GM12878 (cell line): Measurements from ENCODE around the gene CDC16. TPM values are rescaled to one million over a fixed set of nuclear protein-coding genes. Genes with fewer than 3 reads are reported as not detected.

ENCODE experiments used
- ATAC-seq: fragments of 200-7000 bp; cut with Tn5 transposase; 3 replicates; pipeline ENCODE4 v1.9.1; 2020; ENCODE audit warnings: mild to moderate bottlenecking, moderate library complexity
- BruUV-seq: library from RNA; stranded (reverse); fragments of 400-500 nt; replicated peaks from 2 replicates; lab custom pipeline; 2021; lab: Mats Ljungman, UMichigan
- CTCF ChIA-PET: fragments of 300-600 bp; sonication (Branson Sonifier 250); formaldehyde crosslinking; extraction: SDS; loops from one replicate; lab custom pipeline; 2021; ENCODE audit warnings: inconsistent platforms; lab: Yijun Ruan, JAX
- POLR2A ChIA-PET: fragments of 350-600 bp; formaldehyde crosslinking; extraction: SDS; loops from one replicate; lab custom pipeline; 2021; ENCODE audit warnings: inconsistent platforms; lab: Charles Lee
- RAD21 ChIA-PET: fragments of 300-600 bp; sonication (Branson Sonifier 250); formaldehyde crosslinking; loops from one replicate; lab custom pipeline; 2023; ENCODE audit warnings: antibody characterized with exemption; ENCODE audit not compliant: unreplicated experiment; lab: Charles Lee
- SMC1A ChIA-PET: fragments of 300-600 bp; sonication (Branson Sonifier 250); formaldehyde crosslinking; loops from one replicate; lab custom pipeline; 2023; ENCODE audit not compliant: unreplicated experiment, uncharacterized antibody; lab: Charles Lee
- DNase-seq: peaks from one replicate; pipeline ENCODE4 v3.0.0-alpha.2; 2011; ENCODE audit warnings: low read depth, low spot score
- FAIRE-seq: peaks from 3 replicates; lab custom pipeline; 2011; peaks lifted over from hg19 to GRCh38; lab: Jason Lieb, UNC
- H2AFZ ChIP-seq: 2 replicates; pipeline ENCODE4 v1.6.0; 2011; ENCODE audit warnings: low read depth, low read length, control low read depth; ENCODE audit not compliant: control insufficient read depth
- H3K27ac ChIP-seq: 2 replicates; pipeline ENCODE4 v1.5.1; 2011; ENCODE audit warnings: control low read depth; ENCODE audit not compliant: control insufficient read depth, insufficient read depth
- H3K27me3 ChIP-seq, 2 experiments: replicated peaks in 1 of 2; 2 replicates each; pipeline versions ENCODE4 v1.6.0 to v1.6.1; 2011; ENCODE audit warnings: low read length in 1 of 2; ENCODE audit not compliant: control insufficient read depth in 2 of 2, insufficient read depth in 2 of 2
- H3K36me3 ChIP-seq, 2 experiments: 2 replicates each; pipeline ENCODE4 v1.5.1; 2011; ENCODE audit warnings: low read length in 1 of 2; ENCODE audit not compliant: control insufficient read depth in 2 of 2, insufficient read depth in 2 of 2
- H3K4me1 ChIP-seq: 2 replicates; pipeline ENCODE4 v1.6.1; 2011; ENCODE audit warnings: mild to moderate bottlenecking, low read length, moderate library complexity, mixed read lengths; ENCODE audit not compliant: control insufficient read depth, insufficient read depth
- H3K4me2 ChIP-seq: 2 replicates; pipeline ENCODE4 v1.6.0; 2011; ENCODE audit warnings: control low read depth; ENCODE audit not compliant: control insufficient read depth, insufficient read depth
- H3K4me3 ChIP-seq: fragments of 200-600 bp; sonication (generic); 2 replicates; pipeline ENCODE4 v1.5.1; 2016
- H3K79me2 ChIP-seq: 2 replicates; pipeline ENCODE4 v1.6.0; 2011; ENCODE audit warnings: low read length; ENCODE audit not compliant: control insufficient read depth, insufficient read depth
- H3K9ac ChIP-seq: 2 replicates; pipeline ENCODE4 v1.8.0; 2011; ENCODE audit warnings: low read length, control low read depth, mixed read lengths; ENCODE audit not compliant: control insufficient read depth, insufficient read depth
- H3K9me3 ChIP-seq: replicated peaks from 3 replicates; pipeline ENCODE4 v1.5.1; 2011; ENCODE audit warnings: mild to moderate bottlenecking, low read length; ENCODE audit not compliant: control insufficient read depth, insufficient read depth
- H4K20me1 ChIP-seq: 2 replicates; pipeline ENCODE4 v1.6.0; 2011; ENCODE audit not compliant: control insufficient read depth, insufficient read depth
- ASH2L ChIP-seq: fragments of 300-600, 200-600 bp; sonication (generic); IDR thresholded peaks from 2 replicates; pipeline ENCODE4 v1.6.1; 2017; ENCODE audit warnings: low read depth, mild to moderate bottlenecking, borderline replicate concordance
- HDGF ChIP-seq: fragments of 450-650 bp; IDR thresholded peaks from 2 replicates; pipeline ENCODE4 v1.6.1; 2016; ENCODE audit warnings: antibody characterized with exemption
- POLR2A ChIP-seq: IDR thresholded peaks from 2 replicates; pipeline ENCODE4 v1.6.1; 2011; ENCODE audit warnings: low read depth, mild to moderate bottlenecking, low read length
- SMARCA5 ChIP-seq: fragments of 450-650 bp; IDR thresholded peaks from 2 replicates; pipeline ENCODE4 v1.6.1; 2017; ENCODE audit warnings: mild to moderate bottlenecking
- TARDBP ChIP-seq: IDR thresholded peaks from 2 replicates; pipeline ENCODE4 v1.6.1; 2016; ENCODE audit warnings: borderline replicate concordance
- TBL1XR1 ChIP-seq: IDR thresholded peaks from 2 replicates; pipeline ENCODE4 v1.6.1; 2012; ENCODE audit warnings: low read depth, low read length, improper control_type of control experiment
- WGBS: methylation state at CpG from one replicate; pipeline ENCODE4 v1.1.6; 2016; ENCODE audit warnings: low lambda C conversion rate; ENCODE audit not compliant: insufficient replicate concordance, insufficient coverage; ENCODE audit errors: missing lambda C conversion rate; 5-methylcytosine and 5-hydroxymethylcytosine counted together
- in situ Hi-C: fragments of 300-500 bp; cut with MboI; formaldehyde crosslinking; loops from 9 replicates; pipeline ENCODE4 v1.14.3; 2018; ENCODE audit warnings: mixed read lengths
- intact Hi-C: fragments of 100-400 bp; cut with micrococcal nuclease; formaldehyde crosslinking; loops from one replicate; pipeline ENCODE4 v1.14.2; 2022; ENCODE audit not compliant: unreplicated experiment
- polyA plus RNA-seq, 11 experiments: library from polyadenylated mRNA; depleted of rRNA in 4 of 11; unstranded in 6 of 11; stranded (reverse) in 5 of 11; fragments of >200 nt; fragmentation: Nextera tagmentation in 4 of 11; fragmentation: Illumina TruSeq in 1 of 11; extraction: Ambion mirVana in 4 of 11; extraction: Trizol in 1 of 11; gene quantifications; 1 replicate in 1 of 11; 2 replicates in 10 of 11; pipeline versions ENCODE4 v1.2.1 to v1.2.3, GENCODE V29; 2011 to 2016; ENCODE audit warnings: inconsistent platforms in 2 of 11, missing spikeins in 2 of 11, low read depth in 1 of 11
- total RNA-seq, 4 experiments: library from RNA; depleted of rRNA in 3 of 4; stranded (reverse); fragments of >200 nt in 3 of 4; fragmentation: Illumina TruSeq in 1 of 4; extraction: Trizol in 1 of 4; gene quantifications; 2 replicates each; pipeline versions ENCODE4 v1.2.1 to v1.2.3, GENCODE V29; 2013 to 2021
- TF ChIP-seq, protein P1 (sequence below): fragments of 450-650 bp; IDR thresholded peaks from 2 replicates; pipeline ENCODE4 v1.6.1; 2017; ENCODE audit warnings: mild to moderate bottlenecking
- TF ChIP-seq, protein P2 (sequence below): IDR thresholded peaks from 2 replicates; pipeline ENCODE4 v1.6.1; 2011; ENCODE audit warnings: low read depth, low read length, improper control_type of control experiment, borderline replicate concordance

CDC16 gene
- total and polyA plus RNA-seq, 10 of the 15 experiments (the other 5 are each of a cell fraction or from before 2014, with no cell fraction given): 15.4 to 92.9 (median 31.4) TPM

DNA sequence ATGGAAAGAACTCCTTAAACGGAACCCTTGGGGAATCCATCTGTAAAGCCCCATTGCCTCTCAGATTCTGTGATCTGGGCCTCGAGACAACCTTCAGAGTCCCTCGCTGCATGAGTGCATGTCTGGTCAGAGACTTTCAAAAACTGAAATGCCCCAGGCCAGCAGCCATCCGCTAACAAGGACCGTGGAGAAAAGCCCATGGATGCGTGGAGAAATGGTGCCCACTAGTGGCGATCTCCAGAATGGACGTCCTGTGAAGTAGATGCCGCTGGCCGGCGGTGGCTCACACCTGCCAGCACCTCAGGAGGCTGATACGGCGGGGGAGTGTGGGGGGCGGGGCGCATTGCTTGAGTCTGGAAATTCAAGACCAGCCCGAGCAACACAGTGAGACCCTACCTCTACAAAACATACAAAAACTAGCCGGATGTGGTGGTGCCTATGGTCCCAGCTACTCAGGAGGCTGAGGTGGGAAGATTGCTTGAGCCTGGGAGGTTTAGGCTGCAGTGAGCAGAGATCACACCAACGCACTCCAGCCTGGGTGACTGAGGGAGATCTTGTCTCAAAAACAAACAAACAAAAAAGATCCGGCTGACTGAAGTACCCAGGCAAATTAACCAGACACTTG lies 7.9 kb upstream of the CDC16 start (continued):
- no peak for TF ChIP-seq ASH2L
- TF ChIP-seq SMARCA5: peak; percentile 76; the same call in 1 of the 2 replicates
- peak; percentile 40; the same call in 1 of the 2 replicates for TF ChIP-seq TBL1XR1
- no peak for TF ChIP-seq POLR2A
- TF ChIP-seq, protein P1, sequence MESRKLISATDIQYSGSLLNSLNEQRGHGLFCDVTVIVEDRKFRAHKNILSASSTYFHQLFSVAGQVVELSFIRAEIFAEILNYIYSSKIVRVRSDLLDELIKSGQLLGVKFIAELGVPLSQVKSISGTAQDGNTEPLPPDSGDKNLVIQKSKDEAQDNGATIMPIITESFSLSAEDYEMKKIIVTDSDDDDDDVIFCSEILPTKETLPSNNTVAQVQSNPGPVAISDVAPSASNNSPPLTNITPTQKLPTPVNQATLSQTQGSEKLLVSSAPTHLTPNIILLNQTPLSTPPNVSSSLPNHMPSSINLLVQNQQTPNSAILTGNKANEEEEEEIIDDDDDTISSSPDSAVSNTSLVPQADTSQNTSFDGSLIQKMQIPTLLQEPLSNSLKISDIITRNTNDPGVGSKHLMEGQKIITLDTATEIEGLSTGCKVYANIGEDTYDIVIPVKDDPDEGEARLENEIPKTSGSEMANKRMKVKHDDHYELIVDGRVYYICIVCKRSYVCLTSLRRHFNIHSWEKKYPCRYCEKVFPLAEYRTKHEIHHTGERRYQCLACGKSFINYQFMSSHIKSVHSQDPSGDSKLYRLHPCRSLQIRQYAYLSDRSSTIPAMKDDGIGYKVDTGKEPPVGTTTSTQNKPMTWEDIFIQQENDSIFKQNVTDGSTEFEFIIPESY: no peak

DNA sequence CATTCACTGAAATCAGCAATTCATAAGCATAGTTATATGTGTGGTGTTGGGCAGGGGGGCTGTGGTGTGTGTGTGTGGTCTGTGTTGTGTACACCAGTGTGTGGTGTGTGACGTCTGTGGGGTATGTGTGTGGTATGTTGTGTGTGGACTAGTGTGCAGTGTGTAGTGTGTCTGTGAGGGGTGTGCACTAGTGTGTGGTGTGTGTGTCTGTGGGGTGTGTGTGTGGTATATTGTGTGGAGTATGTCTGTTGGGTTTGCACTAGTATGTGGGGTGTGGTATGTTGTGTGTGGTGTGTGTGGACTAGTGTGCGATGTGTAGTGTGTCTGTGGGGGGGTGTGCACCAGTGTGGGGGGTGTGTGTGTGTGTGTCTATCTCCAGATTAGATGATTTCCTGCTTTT lies 7.2 kb upstream of the CDC16 start:
- TF ChIP-seq HDGF: 0 out of 2 replicates have a peak, but pooled peaks have one; percentile 20
- TF ChIP-seq TARDBP: no peak
- TF ChIP-seq, protein P2, sequence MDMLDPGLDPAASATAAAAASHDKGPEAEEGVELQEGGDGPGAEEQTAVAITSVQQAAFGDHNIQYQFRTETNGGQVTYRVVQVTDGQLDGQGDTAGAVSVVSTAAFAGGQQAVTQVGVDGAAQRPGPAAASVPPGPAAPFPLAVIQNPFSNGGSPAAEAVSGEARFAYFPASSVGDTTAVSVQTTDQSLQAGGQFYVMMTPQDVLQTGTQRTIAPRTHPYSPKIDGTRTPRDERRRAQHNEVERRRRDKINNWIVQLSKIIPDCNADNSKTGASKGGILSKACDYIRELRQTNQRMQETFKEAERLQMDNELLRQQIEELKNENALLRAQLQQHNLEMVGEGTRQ: no peak
- TF ChIP-seq, all 136 proteins: peak for 1
- intact Hi-C loops (loop anchor here (5.0 kb wide), 1 partner anchor 160 kb away; no protein-coding TSS in a partner anchor), in situ Hi-C loops (no loop called here)
- H2AFZ ChIP-seq: no peak overlapping the region
- 13% methylated on average over 2 of the region's 2 CpGs for WGBS
- no peaks in the 10 kb centered on the region for H3K79me2 ChIP-seq
- no TSS peak for BruUV-seq
- RAD21 ChIA-PET: no interaction called here
- H3K36me3 ChIP-seq: no peaks in the 10 kb centered on the region
- POLR2A ChIA-PET: interaction anchor here (0.7 kb wide), 1 partner anchor 149 kb away, joined by 3 read pairs; no protein-coding TSS in a partner anchor
- SMC1A ChIA-PET: no interaction called here
- DNase-seq: no peak
- 0 out of 4 replicates have a peak, but pooled peaks cover 0 to 8% of the 10 kb centered on the region in 2 experiments for H3K27me3 ChIP-seq
- no peak for FAIRE-seq
- peaks cover 6% of the 10 kb centered on the region for H3K4me1 ChIP-seq
- no peak overlapping the region for H3K9ac ChIP-seq
- H3K9me3 ChIP-seq: no peaks in the 10 kb centered on the region
- H3K4me3 ChIP-seq: no peak overlapping the region
- no peak overlapping the region for H3K4me2 ChIP-seq
- H3K27ac ChIP-seq: no peak overlapping the region
- CTCF ChIA-PET: interaction anchor here (0.8 to 2.0 kb wide), 3 partner anchors 85 to 503 kb away, joined by 3 to 5 read pairs (median 3); no protein-coding TSS in a partner anchor
- no peaks in the 10 kb centered on the region for H4K20me1 ChIP-seq
- ATAC-seq: no peak
